Loucy (cell line): ENCODE data around the gene CMTM8.

Experiments
- H2AFZ ChIP-seq: fragments of 200-600 bp; sonication (generic); 2 replicates; pipeline ENCODE4 v1.6.0; 2016; ENCODE audit warnings: antibody characterized with exemption, mild to moderate bottlenecking, low read length, moderate library complexity
- H3F3A ChIP-seq: fragments of 200-600 bp; 2 replicates; pipeline ENCODE4 v1.6.0; 2016; ENCODE audit warnings: antibody characterized with exemption, low read depth, mild to moderate bottlenecking
- H3K27me3 ChIP-seq: fragments of 200-600 bp; sonication (generic); 2 replicates; pipeline ENCODE4 v1.6.1; 2014; ENCODE audit warnings: low read length, mild to moderate bottlenecking; ENCODE audit not compliant: insufficient read depth, poor library complexity, severe bottlenecking
- H3K36me3 ChIP-seq: fragments of 200-600 bp; sonication (generic); 2 replicates; pipeline ENCODE4 v1.6.1; 2016; ENCODE audit warnings: low read length; ENCODE audit not compliant: insufficient read depth
- H3K4me1 ChIP-seq: fragments of 200-600 bp; sonication (generic); 2 replicates; pipeline ENCODE4 v1.5.1; 2014; ENCODE audit warnings: low read length, mild to moderate bottlenecking; ENCODE audit not compliant: insufficient read depth, poor library complexity, severe bottlenecking
- H3K4me2 ChIP-seq: fragments of 200-600 bp; sonication (generic); 2 replicates; pipeline ENCODE4 v1.6.0; 2014; ENCODE audit warnings: antibody characterized with exemption, low read length, low read depth, mild to moderate bottlenecking; ENCODE audit not compliant: poor library complexity, severe bottlenecking
- H3K4me3 ChIP-seq: fragments of 200-600 bp; sonication (generic); 2 replicates; pipeline ENCODE4 v1.5.1; 2014; ENCODE audit warnings: low read length, mild to moderate bottlenecking, mixed read lengths; ENCODE audit not compliant: poor library complexity, severe bottlenecking
- H3K79me2 ChIP-seq: fragments of 200-600 bp; sonication (generic); 2 replicates; pipeline ENCODE4 v1.6.1; 2014; ENCODE audit warnings: low read length; ENCODE audit not compliant: insufficient read depth
- H3K9ac ChIP-seq: fragments of 200-600 bp; sonication (generic); 2 replicates; pipeline ENCODE4 v1.6.0; 2014; ENCODE audit warnings: mild to moderate bottlenecking, low read depth, low read length, moderate library complexity; ENCODE audit not compliant: poor library complexity, severe bottlenecking
- H3K9me2 ChIP-seq: fragments of 200-600 bp; sonication (generic); replicated peaks from 2 replicates; pipeline ENCODE4 v1.6.1; 2016; ENCODE audit warnings: low read depth, low read length, mixed read lengths
- H3K9me3 ChIP-seq: fragments of 200-600 bp; sonication (generic); 2 replicates; pipeline ENCODE4 v1.6.1; 2014; ENCODE audit warnings: mild to moderate bottlenecking, antibody characterized with exemption, low read length, low read depth; ENCODE audit not compliant: insufficient read depth
- H4K20me1 ChIP-seq: fragments of 200-600 bp; sonication (generic); 2 replicates; pipeline ENCODE4 v1.6.0; 2014; ENCODE audit warnings: antibody characterized with exemption, low read length, mild to moderate bottlenecking; ENCODE audit not compliant: insufficient read depth, poor library complexity, severe bottlenecking
- EZH2phosphoT487 ChIP-seq: fragments of 200-600 bp; IDR thresholded peaks from 2 replicates; pipeline ENCODE4 v1.6.1; 2018; ENCODE audit warnings: antibody characterized with exemption, mild to moderate bottlenecking, moderate library complexity, borderline replicate concordance
- TF ChIP-seq, protein P1 (sequence below): fragments of 200-600 bp; sonication (generic); conservative IDR thresholded peaks from 2 replicates; pipeline ENCODE4 v1.5.1; 2014; ENCODE audit warnings: mild to moderate bottlenecking, antibody characterized with exemption, low read length

CMTM8 gene

DNA sequence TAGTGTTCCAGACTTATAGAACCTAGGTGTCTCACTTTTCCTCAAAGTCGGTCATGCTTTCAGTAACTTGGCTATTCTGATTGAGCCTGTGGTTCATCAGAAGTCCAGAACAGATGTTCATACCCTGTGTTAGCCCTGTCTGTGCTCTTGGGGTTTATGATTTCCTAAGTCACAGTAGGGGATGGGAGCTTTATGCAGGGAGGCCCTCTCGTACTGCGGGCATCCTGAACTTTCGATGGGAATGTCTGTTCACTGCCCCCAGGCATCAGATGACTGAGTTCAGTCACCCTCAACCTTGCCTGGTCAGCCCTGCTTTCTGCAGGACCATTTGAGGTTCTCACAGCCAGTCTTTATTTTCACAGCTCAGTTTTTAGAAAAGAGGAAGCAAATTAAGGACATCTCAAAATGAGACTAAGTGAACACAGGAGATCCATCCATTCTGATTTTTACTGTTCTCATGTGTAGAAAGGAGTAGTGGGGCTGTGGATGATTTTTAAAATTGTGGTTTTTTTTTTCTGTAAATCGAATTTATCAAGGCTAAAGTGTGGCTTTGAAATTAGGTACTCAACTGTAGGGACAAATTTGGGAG lies 71.3 kb downstream of the CMTM8 start:
- Histone ChIP-seq H3F3A (no peaks in the 10 kb centered on the region), H4K20me1 (no peaks in the 10 kb centered on the region), H3K9me3 (no peaks in the 10 kb centered on the region), H3K4me2 (no peak overlapping the region), H3K4me3 (no peak overlapping the region), H2AFZ (no peak overlapping the region), H3K79me2 (no peaks in the 10 kb centered on the region), H3K9me2 (no peaks in the 10 kb centered on the region), H3K9ac (no peak overlapping the region), H3K4me1 (peaks cover 24% of the 10 kb centered on the region), H3K36me3 (no peaks in the 10 kb centered on the region), H3K27me3 (no peaks in the 10 kb centered on the region)
- TF ChIP-seq EZH2phosphoT487: no peak
- TF ChIP-seq, protein P1, sequence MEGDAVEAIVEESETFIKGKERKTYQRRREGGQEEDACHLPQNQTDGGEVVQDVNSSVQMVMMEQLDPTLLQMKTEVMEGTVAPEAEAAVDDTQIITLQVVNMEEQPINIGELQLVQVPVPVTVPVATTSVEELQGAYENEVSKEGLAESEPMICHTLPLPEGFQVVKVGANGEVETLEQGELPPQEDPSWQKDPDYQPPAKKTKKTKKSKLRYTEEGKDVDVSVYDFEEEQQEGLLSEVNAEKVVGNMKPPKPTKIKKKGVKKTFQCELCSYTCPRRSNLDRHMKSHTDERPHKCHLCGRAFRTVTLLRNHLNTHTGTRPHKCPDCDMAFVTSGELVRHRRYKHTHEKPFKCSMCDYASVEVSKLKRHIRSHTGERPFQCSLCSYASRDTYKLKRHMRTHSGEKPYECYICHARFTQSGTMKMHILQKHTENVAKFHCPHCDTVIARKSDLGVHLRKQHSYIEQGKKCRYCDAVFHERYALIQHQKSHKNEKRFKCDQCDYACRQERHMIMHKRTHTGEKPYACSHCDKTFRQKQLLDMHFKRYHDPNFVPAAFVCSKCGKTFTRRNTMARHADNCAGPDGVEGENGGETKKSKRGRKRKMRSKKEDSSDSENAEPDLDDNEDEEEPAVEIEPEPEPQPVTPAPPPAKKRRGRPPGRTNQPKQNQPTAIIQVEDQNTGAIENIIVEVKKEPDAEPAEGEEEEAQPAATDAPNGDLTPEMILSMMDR: no peak

DNA sequence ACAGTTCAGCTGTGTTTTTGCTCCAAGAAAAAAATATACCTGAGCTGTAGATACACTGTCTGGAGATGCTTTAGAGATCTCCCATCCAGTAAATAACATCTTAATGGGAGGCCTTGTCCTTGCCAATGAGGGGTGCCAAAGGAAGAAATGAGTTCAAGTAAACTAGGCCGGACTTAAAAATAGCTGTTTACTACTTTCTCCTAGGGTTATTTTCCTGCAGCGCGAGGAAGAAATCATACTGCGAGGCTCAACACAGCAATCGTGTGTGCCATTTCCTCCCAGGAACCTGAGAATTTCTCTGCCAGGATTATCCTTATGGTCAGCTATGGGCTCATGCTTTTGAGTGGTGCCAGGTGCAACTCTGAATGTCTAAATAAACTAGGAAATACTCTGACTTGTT lies 71.9 kb downstream of the CMTM8 start:
- H4K20me1 ChIP-seq: no peaks in the 10 kb centered on the region
- no peaks in the 10 kb centered on the region for H3F3A ChIP-seq
- H3K4me3 ChIP-seq: no peak overlapping the region
- TF ChIP-seq EZH2phosphoT487: no peak
- TF ChIP-seq, protein P1: no peak
- H3K36me3 ChIP-seq: no peaks in the 10 kb centered on the region
- no peaks in the 10 kb centered on the region for H3K9me3 ChIP-seq
- no peak overlapping the region for H3K4me2 ChIP-seq
- peaks cover 24% of the 10 kb centered on the region for H3K4me1 ChIP-seq
- H3K27me3 ChIP-seq: no peaks in the 10 kb centered on the region
- H2AFZ ChIP-seq: no peak overlapping the region
- no peaks in the 10 kb centered on the region for H3K79me2 ChIP-seq
- H3K9ac ChIP-seq: no peak overlapping the region
- no peaks in the 10 kb centered on the region for H3K9me2 ChIP-seq

DNA sequence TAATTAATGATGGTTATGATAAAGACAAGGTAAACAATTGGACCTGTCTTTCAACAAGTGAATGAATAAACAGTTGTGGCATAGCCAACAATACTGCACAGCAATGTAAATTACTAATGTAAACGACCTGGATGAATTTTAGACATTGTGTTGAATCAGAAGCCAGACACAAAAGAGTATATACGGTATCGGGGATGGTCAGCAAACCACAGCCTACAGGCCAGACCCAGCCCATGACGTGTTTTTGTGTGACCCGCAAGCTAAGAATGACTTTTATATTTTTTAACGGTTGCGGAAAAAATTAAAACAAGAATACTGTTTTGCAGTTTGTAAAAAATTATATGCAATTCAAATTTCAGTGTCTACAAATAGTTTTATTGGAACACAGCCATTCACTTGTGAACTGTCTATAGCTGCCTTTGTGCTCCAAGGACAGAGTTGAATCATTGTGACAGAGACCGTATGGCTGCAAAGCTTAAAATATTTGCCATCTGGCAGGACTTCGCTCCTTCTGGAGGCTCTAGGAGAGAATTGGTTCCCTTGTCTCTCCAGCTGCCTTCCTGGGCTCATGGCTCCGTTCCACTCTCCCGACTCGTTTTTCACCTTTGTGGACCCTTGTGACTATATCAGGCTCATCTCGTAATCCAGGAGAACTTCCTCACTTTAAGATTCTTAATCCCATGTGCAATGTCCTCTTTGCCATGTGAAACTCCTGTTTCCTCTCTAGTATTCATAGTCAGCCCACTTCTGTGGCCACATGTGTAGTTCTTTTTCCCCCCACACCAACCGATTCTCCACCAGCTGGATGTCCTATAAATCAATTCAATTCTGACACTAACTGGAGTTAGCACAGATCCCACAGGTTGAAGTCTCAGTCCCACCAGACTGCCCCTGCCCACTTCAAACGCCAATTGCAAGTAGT lies 72.7 kb downstream of the CMTM8 start:
- Histone ChIP-seq H3F3A (no peaks in the 10 kb centered on the region), H2AFZ (no peak overlapping the region), H3K9me2 (no peaks in the 10 kb centered on the region), H3K79me2 (no peaks in the 10 kb centered on the region), H3K4me2 (no peak overlapping the region), H3K9me3 (no peaks in the 10 kb centered on the region), H3K36me3 (no peaks in the 10 kb centered on the region), H3K4me3 (no peak overlapping the region), H3K9ac (no peak overlapping the region), H4K20me1 (no peaks in the 10 kb centered on the region), H3K27me3 (no peaks in the 10 kb centered on the region), H3K4me1 (peaks cover 24% of the 10 kb centered on the region)
- TF ChIP-seq, protein P1: no peak
- no peak for TF ChIP-seq EZH2phosphoT487
